ENCODE results near the gene LCN6. TPM values are rescaled to one million over a fixed set of nuclear protein-coding genes. Genes with fewer than 3 reads are reported as not detected.

The LCN6 gene
- total and polyA plus RNA-seq, 2 of the 4 experiments (the other 2 are of a cell fraction): not detected

DNA sequence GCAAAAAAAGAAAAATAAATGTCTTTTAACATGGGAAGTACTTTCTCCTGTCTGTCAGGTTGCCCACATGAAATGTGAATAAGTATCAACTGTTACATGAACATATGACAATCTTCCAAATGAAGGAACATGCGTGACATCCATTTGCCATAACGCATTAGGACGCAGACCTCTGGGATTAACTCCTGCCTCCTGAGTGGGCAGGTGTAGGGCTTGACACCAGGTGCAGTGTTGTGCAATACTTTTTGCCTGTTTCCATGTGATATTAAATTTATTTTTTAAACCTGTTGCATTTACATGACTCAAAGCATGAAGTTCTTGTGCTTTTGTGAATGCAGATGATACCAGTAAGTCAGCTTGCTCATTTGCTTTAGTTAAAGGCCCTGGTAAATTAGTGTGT, 34.1 kb upstream of the LCN6 start:
- Histone ChIP-seq H2BK5ac (ENCODE audit: low read depth, low read length, poor library complexity, severe bottlenecking) (no peak overlapping the region), H2AK9ac (replicated peaks; ENCODE audit: low read depth, low read length, poor library complexity) (no peak overlapping the region), H4K91ac (ENCODE audit: insufficient read depth, low read depth, low read length) (no peak overlapping the region), H3K14ac (replicated peaks; ENCODE audit: low read depth, low read length) (no peak overlapping the region), H3K27ac (ENCODE audit: insufficient read depth, low read length) (no peak overlapping the region), H3K36me3 (ENCODE audit: control insufficient read depth, insufficient read depth, low read length) (no peaks in the 10 kb centered on the region), H4K8ac (ENCODE audit: low read depth in 2 of 2, low read length in 2 of 2) (no peak overlapping the region), H4K5ac (ENCODE audit: low read depth, low read length) (no peak overlapping the region), H3K9me3 (ENCODE audit: control insufficient read depth, insufficient read depth, low read length) (no peaks in the 10 kb centered on the region), H3K23ac (ENCODE audit: low read depth, low read length) (no peak overlapping the region), H3K4ac (ENCODE audit: low read depth, low read length) (no peak overlapping the region), H2BK15ac (ENCODE audit: low read depth, low read length) (no peak overlapping the region), H3K4me3 (ENCODE audit: insufficient read depth, low read depth, low read length) (no peak overlapping the region), H3K9me1 (ENCODE audit: insufficient read depth, low read length) (no peaks in the 10 kb centered on the region), H2AFZ (replicated peaks; ENCODE audit: low read length, poor library complexity) (no peak overlapping the region), H3K4me2 (ENCODE audit: low read depth, low read length) (no peak overlapping the region), H3K27me3 (ENCODE audit: control insufficient read depth, insufficient read depth, low read length) (peaks cover 44% of the 10 kb centered on the region), H3K9ac (ENCODE audit: low read depth, low read length) (no peak overlapping the region), H3K79me1 (ENCODE audit: low read depth in 1 of 2, low read length in 2 of 2) (no peaks in the 10 kb centered on the region), H2BK120ac (ENCODE audit: low read depth, low read length) (no peak overlapping the region), H2BK20ac (ENCODE audit: low read depth, low read length) (no peak overlapping the region), H3K56ac (ENCODE audit: extremely low read depth, insufficient read depth, low read length) (no peak overlapping the region), H3K18ac (ENCODE audit: low read depth, low read length) (no peak overlapping the region), H3K4me1 (ENCODE audit: control insufficient read depth, insufficient read depth, low read length) (no peaks in the 10 kb centered on the region), H2AK5ac (ENCODE audit: low read depth, low read length) (no peak overlapping the region), H4K20me1 (ENCODE audit: insufficient read depth, low read length) (no peaks in the 10 kb centered on the region)
- no TSS peak for BruUV-seq (replicated peaks)
- WGBS, 2 experiments (ENCODE audit: extremely low coverage in 2 of 2, insufficient read length in 1 of 2): no CpG with 5 or more reads among the region's 3 CpGs
- dilution Hi-C loops (cut with HindIII; ENCODE audit: low sequenced_read_pairs, unreplicated experiment): no loop called here
- ATAC-seq (ENCODE audit: low read depth) (no peak), DNase-seq (no peak)
- ChIA-PET POLR2A (ENCODE audit: unreplicated experiment) (no interaction called here), CTCF (no interaction called here)
- TF ChIP-seq RFX5 (IDR thresholded peaks at IDR 0.05; ENCODE audit: low read depth, low read length) (no peak), POLR2A (IDR thresholded peaks at IDR 0.05; ENCODE audit: low read depth, low read length) (no peak), BHLHE40 (IDR thresholded peaks at IDR 0.05; ENCODE audit: low read depth, low read length) (no peak), CHD1 (IDR thresholded peaks at IDR 0.05; ENCODE audit: low read depth, low read length) (no peak), CEBPB (IDR thresholded peaks at IDR 0.05; ENCODE audit: low read depth, low read length) (peak; percentile 73)
- TF ChIP-seq, protein P1, sequence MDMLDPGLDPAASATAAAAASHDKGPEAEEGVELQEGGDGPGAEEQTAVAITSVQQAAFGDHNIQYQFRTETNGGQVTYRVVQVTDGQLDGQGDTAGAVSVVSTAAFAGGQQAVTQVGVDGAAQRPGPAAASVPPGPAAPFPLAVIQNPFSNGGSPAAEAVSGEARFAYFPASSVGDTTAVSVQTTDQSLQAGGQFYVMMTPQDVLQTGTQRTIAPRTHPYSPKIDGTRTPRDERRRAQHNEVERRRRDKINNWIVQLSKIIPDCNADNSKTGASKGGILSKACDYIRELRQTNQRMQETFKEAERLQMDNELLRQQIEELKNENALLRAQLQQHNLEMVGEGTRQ (IDR thresholded peaks at IDR 0.05; ENCODE audit: low read depth, low read length): no peak
- in situ Hi-C loops (cut with MboI; ENCODE audit: low sequenced_read_pairs): loop anchor here (10.0 kb wide), 1 partner anchor 252 kb away; the partner anchor contains the start of gene FUT7
- intact Hi-C loops (cut with micrococcal nuclease): no loop called here

Measured in IMR-90 (cell line).